ENCODE measurements around the gene TUBA8. TPM values are rescaled to one million over a fixed set of nuclear protein-coding genes. Genes with fewer than 3 reads are reported as not detected.
"Not testable (repeated sequence)": the region's sequence is repeated elsewhere in the genome, so short reads cannot be mapped to it uniquely, and the experiment has no call there.

Gene TUBA8
- under 1 TPM; 0.79 to 0.87 TPM for total RNA-seq
- polyA plus RNA-seq (ENCODE audit: insufficient read length in 6 of 6) = 1 to 10 TPM in 5 of 6 donors, under 1 TPM in 1; 0.91 to 2.7 (median 2.3) TPM
- long read RNA-seq, donor 1, partial matches to known transcripts = 0 of 2 reads
- long read RNA-seq, donor 1, other reads (novel, unspliced or antisense) = 0 of 2 reads
- long read RNA-seq, donor 2 = 0 reads
- long read RNA-seq, donor 3, partial matches to known transcripts = 0 of 1 reads
- long read RNA-seq, donor 3, other reads (novel, unspliced or antisense) = 0 of 1 reads
- long read RNA-seq, donor 4, partial matches to known transcripts = 0 of 1 reads
- long read RNA-seq, donor 4, other reads (novel, unspliced or antisense) = 0 of 1 reads
- long read RNA-seq, donor 5, partial matches to known transcripts = 0 of 3 reads
- long read RNA-seq, donor 5, other reads (novel, unspliced or antisense) = 0 of 3 reads
- long read RNA-seq, donor 6 = 0 reads
- long read RNA-seq, donor 7 = 0 reads
- long read RNA-seq, donor 8, partial matches to known transcripts = 0 of 2 reads
- long read RNA-seq, donor 8, other reads (novel, unspliced or antisense) = 0 of 2 reads
- long read RNA-seq, donor 9 = 0 reads
- long read RNA-seq, donor 10, partial matches to known transcripts = 0 of 1 reads
- long read RNA-seq, donor 10, other reads (novel, unspliced or antisense) = 0 of 1 reads
- long read RNA-seq, donor 11, transcript TUBA8-202 (5 exons, 2,018 nt) = major isoform, 11 of 13 reads
- long read RNA-seq, donor 11, partial matches to known transcripts = 0 of 13 reads
- long read RNA-seq, donor 11, other reads (novel, unspliced or antisense) = 0 of 13 reads
- long read RNA-seq, donor 12 = 0 reads

DNA sequence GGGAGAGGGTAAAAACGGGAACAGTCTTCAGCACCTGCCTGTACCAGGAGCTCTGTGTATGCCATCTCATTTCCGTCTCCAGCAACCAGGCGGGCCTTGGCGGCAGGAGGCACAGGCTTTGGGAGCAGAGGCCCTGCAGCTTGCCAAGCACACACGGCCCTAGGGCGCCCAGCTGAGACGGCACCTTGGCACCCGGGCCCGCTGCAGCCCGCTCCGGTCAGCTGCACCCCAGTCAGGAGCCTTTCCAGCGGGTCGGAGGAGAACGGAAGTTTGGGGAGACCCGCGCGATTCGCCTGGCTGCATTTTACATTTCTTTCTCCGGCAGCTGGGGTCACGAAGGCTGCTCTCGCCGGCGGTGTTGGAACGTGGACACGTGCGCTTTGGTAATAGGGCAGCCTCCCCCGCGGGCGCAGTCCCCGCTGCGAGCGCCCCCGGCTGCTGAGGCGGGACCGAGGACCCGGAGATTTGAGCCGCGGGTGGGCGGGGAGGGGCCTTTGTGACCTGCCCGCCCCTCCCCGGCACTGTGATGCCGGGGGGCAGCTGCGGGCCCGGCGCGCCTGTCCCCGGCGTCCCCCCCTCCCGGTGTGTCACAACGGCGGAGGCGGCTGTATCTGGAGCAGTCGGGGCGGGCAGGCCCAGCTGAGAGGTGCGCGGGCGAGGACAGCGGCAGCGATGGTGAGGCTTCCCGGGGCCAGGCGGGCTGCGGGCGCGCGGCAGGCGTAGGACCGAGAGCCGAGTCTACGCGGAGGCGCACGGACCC is at the start of gene TUBA8:
TUBA8 (plus strand) TSS at position 616 of the 760 bp plus-strand sequence; CDS start at position 673, 57 bp downstream.
- TF ChIP-seq, protein P1, sequence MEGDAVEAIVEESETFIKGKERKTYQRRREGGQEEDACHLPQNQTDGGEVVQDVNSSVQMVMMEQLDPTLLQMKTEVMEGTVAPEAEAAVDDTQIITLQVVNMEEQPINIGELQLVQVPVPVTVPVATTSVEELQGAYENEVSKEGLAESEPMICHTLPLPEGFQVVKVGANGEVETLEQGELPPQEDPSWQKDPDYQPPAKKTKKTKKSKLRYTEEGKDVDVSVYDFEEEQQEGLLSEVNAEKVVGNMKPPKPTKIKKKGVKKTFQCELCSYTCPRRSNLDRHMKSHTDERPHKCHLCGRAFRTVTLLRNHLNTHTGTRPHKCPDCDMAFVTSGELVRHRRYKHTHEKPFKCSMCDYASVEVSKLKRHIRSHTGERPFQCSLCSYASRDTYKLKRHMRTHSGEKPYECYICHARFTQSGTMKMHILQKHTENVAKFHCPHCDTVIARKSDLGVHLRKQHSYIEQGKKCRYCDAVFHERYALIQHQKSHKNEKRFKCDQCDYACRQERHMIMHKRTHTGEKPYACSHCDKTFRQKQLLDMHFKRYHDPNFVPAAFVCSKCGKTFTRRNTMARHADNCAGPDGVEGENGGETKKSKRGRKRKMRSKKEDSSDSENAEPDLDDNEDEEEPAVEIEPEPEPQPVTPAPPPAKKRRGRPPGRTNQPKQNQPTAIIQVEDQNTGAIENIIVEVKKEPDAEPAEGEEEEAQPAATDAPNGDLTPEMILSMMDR (IDR thresholded peaks at IDR 0.05) = no peak
- H3K4me1 ChIP-seq = peaks cover 5 to 25% of the 10 kb centered on the region in 2 donors
- no peaks in the 10 kb centered on the region for H3K36me3 ChIP-seq
- DNase-seq = peak in 1 of 4 donors; percentile 36
- ATAC-seq = peak; percentile 82
- H3K4me3 ChIP-seq = peak within 1 kb of the TSS; percentile 30 to 41
- intact Hi-C loops (cut with DNase I) = no loop called here
- H3K27me3 ChIP-seq = peaks cover 25 to 67% of the 10 kb centered on the region in 2 donors
- H3K9me3 ChIP-seq = no peaks in the 10 kb centered on the region
- H3K27ac ChIP-seq = no peak within 1 kb of the TSS

DNA sequence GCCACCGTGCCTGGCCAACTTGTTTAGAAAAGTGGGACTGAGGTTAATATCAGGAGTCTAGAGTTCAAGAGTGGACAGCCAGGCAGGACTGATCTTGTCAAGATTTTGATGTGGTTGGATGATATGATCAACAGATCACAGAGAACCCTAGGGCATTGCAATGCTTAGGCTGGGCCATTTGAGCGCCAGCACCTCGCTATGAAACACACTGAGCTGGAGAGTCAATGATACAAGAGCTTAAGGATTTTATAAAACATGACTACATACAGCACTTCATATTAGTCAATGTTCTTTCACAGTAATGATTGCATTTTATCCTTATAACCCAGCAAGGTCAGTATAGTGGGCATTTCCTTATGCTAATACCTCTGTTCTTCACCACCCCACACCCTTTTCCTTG is 48.2 kb upstream of the TUBA8 start:
- H3K9me3 ChIP-seq = no peaks in the 10 kb centered on the region
- intact Hi-C loops (cut with DNase I) = no loop called here
- TF ChIP-seq, protein P1 (IDR thresholded peaks at IDR 0.05) = no peak
- H3K27me3 ChIP-seq = peaks cover 0 to 24% of the 10 kb centered on the region in 2 donors
- peaks cover 0 to under 1% of the 10 kb centered on the region in 2 donors for H3K4me1 ChIP-seq
- no peak overlapping the region for H3K4me3 ChIP-seq
- H3K36me3 ChIP-seq = no peaks in the 10 kb centered on the region
- H3K27ac ChIP-seq = no peak overlapping the region
- ATAC-seq (no peak), DNase-seq (no peak)

DNA sequence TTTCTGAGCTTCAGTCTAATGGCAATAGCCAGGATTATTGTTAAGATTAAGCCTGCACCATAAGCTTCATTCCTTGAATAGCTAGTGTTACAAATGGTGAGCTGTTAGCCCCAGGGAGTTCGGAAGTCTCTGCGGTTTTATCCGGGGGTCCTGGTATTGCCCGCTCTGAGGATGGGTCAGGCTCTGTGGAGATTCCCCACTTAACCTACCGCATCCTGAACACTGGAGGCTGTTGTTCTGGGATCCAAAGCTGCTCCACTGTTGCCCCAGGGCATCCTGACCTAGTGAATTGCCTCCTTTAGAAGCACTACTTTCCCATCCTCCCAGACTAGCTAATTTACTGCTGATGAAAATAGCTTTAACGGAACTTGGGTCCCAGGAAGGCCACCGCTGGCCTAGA is 47.3 kb upstream of the TUBA8 start:
- no peaks in the 10 kb centered on the region for H3K4me1 ChIP-seq
- no peak overlapping the region for H3K27ac ChIP-seq
- DNase-seq (no peak), ATAC-seq (no peak)
- intact Hi-C loops (cut with DNase I) = no loop called here
- TF ChIP-seq, protein P1 (IDR thresholded peaks at IDR 0.05) = no peak
- H3K9me3 ChIP-seq = no peaks in the 10 kb centered on the region
- no peaks in the 10 kb centered on the region for H3K36me3 ChIP-seq
- peaks cover 0 to 24% of the 10 kb centered on the region in 2 donors for H3K27me3 ChIP-seq
- H3K4me3 ChIP-seq = no peak overlapping the region

DNA sequence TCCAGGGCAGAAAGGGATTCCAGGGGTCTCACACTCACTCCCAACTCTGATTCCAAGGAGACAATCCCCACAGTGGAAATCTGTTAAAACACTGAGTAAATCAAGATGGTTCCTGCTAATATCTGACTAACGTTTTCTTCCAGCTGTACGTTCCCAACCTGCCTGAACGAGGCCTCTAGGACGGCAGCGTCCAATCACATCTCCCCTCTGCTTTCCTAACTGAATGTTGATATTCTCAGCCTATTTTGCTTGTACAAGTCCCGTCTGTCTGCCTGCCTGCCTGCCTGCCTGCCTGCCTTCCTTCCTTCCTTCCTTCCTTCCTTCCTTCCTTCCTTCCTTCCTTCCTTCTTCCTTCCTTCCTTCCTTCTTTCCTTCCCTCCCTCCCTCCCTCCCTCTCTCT is 46.9 kb upstream of the TUBA8 start:
- DNase-seq; H3K27ac ChIP-seq; ATAC-seq; H3K36me3 ChIP-seq; intact Hi-C loops (cut with DNase I); H3K4me3 ChIP-seq; H3K9me3 ChIP-seq; H3K4me1 ChIP-seq: not testable (repeated sequence)
- H3K27me3 ChIP-seq = peaks cover 0 to 24% of the 10 kb centered on the region in 2 donors

DNA sequence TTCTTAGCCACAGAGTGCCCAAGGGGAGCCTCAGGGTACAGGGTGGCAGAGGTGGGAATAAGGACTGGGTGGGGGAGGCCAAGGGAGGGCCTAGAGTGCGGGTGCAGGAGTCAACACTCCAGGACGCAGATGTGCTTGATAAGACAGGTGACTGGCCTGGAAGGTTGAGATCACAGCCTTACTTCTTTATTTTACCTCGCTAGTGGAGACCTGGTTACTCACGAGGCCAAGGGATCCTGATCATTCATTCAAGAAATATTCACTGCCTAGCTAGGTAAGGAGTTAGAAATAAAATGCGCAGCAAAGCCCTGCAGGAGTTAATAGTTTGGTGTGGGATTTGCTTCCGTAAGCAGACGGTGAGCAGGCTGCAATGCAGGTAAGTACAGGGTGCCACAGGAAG is 46.0 kb upstream of the TUBA8 start:
- no peak overlapping the region for H3K27ac ChIP-seq
- DNase-seq (no peak), ATAC-seq (no peak)

More for the DNA sequence above, 46.0 kb upstream of the TUBA8 start:
- Histone ChIP-seq H3K4me1 (no peaks in the 10 kb centered on the region), H3K36me3 (no peaks in the 10 kb centered on the region), H3K27me3 (peaks cover 0 to 24% of the 10 kb centered on the region in 2 donors), H3K9me3 (no peaks in the 10 kb centered on the region), H3K4me3 (no peak overlapping the region)
- TF ChIP-seq, protein P1 (IDR thresholded peaks at IDR 0.05) = no peak
- intact Hi-C loops (cut with DNase I) = no loop called here
